HG03045 (cell line): Measurements from ENCODE around the gene PROM2.

Experiments
- ATAC-seq: cut with Tn5 transposase; IDR thresholded peaks from one replicate; pipeline ENCODE4 v1.9.1; 2021; ENCODE audit warnings: mild to moderate bottlenecking, moderate library complexity; ENCODE audit not compliant: unreplicated experiment

PROM2 gene

DNA sequence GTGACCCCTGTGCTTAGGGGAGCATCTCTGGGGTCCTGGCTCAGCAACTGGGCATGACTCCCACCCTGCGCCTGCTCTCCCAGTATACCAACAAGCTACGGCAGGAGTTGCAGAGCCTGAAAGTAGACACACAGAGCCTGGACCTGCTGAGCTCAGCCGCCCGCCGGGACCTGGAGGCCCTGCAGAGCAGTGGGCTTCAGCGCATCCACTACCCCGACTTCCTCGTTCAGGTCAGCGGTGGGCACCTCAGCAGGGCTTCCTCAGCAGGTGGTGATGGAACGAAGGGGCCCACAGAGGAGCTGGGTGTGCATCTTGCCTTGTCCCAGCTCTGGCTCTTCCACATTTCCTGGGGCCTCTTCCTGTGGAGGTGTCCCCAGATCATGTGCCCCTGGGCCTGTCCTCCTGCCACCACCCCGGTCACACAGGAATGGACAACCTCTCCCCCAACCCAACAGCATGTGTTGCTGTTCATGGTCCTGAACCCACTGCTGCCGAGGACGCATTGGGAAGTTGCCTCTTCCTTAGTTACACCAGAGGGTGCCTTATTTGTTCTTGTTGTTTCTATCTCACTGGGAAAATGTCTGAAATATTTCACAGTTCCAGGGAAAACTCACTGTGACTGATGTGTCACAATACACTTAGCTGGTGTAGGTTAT, 10.8 kb downstream of the PROM2 start:
- no peak for ATAC-seq

DNA sequence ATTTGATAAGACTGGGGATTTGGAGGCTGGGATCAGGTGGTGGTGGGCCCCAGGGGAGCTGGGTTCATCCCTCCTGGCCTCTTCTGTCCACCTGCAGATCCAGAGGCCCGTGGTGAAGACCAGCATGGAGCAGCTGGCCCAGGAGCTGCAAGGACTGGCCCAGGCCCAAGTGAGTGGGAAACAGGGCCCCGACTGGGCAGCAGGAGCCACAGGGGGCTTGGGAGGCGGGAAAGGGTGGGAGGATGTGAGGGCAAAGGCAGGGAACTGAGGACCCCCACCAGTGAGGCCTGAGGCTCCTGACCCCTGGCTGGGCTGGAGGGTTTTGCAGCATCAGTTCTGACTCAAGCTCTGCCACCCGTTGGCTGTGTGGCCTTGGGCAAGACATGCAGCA, 11.3 kb downstream of the PROM2 start:
- ATAC-seq = no peak

DNA sequence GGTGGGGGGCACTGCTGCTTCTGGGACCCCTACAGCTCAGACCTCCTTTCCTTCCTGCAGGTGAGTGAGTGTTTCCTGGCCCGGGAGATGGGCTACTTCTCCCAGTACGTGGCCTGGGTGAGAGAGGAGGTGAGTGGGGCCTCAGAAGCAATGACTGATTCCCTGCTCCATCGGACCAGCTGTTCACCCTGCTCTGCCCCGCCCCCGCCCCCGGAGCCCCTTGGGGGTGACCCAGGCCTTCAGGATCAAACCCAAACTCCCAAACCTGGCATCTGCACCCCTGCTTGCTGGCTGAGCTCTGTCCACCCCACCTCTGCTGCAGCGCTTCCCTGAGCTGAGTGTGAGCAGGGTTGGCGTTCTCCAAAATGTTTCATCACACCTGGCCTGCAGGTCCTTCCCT, 13.1 kb downstream of the PROM2 start:
- ATAC-seq = no peak

DNA sequence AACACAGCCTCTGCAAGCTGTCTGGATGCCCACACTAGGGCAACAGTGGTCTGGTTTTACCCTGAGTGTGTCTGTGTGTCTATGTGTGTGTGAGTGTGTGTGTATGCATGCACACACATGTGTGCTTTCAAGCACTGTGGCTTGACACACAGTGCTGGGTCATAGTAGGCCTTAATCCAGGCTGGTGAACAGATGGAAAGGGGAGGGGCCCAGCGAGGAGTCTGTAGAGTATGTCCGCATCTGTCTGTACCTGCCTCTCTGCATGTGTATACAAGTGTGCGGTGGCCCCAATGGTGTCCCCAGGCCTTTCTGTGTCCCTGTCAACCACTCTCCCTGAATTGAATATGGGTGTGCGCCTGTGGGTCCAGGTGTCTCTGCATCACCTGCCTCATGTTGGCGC, 13.6 kb downstream of the PROM2 start:
- no peak for ATAC-seq

DNA sequence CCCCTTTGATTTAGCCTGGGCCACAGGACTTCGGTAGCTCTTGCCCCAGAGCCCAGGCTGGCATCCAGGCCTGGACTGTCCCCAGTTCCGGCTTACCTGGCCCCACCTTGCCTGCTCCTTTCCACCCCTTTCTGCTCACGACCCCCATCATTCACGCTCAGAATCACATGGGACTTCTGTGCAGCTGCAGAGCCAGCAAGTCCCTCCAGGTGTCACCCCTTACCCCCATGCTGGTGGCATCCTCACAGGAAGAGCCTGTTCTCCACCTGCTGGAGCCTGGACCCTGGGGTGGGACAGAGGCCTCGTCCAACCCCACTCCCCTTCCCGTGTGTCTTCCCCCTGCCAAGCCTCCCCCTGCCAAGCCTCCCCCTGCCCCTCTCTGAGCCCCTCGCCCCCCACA, 15.0 kb downstream of the PROM2 start:
- ATAC-seq = no peak

DNA sequence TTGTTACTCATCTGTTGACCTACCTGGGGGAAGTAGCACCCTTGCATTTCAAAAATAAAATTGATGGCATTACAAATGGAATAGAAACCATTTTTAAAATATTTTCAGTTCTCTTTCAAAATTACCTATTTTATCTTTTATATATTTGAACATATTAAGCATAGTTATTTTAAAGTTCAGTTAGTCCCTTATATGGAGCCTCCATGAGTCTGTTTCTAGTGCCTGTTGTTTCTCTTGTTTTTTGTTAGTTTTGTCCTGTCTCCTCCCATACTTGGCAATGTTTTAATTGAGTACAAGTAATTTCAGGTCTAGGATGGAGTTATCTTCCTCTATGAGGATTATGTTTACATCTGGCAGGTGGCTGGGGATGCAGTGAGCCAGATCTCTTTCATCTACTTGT, 17.0 kb downstream of the PROM2 start:
- ATAC-seq = no peak

DNA sequence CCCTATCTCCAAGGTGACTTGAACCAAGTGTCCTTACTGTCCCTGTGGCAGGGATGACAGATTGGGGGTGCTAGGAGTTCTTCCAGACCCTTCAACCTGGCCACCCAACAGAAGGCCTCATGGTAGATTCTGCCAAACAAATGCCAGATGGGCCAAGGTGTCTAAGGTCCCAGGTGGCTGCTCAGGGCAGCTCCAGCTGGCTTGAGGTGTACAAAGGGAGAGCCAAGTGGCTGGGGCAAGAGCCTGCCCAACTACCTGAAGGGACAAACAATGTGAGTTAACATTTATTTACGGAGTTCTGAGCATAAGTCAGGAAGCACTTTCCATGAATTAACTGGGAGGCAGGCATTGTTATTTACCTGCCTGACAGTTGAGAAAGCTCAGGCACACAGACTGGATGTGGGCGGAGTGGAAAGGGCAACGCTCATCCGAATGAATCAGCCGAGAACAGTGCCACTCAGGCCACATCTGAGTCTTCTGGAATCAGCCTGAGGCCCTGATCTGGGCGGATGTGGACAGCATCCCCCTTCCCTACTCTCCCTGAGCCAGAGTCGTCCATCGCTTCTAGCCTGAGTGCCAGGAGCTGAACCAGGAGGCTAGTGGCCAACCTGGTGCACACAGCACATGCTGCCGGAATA, 18.5 kb downstream of the PROM2 start:
- ATAC-seq = no peak

DNA sequence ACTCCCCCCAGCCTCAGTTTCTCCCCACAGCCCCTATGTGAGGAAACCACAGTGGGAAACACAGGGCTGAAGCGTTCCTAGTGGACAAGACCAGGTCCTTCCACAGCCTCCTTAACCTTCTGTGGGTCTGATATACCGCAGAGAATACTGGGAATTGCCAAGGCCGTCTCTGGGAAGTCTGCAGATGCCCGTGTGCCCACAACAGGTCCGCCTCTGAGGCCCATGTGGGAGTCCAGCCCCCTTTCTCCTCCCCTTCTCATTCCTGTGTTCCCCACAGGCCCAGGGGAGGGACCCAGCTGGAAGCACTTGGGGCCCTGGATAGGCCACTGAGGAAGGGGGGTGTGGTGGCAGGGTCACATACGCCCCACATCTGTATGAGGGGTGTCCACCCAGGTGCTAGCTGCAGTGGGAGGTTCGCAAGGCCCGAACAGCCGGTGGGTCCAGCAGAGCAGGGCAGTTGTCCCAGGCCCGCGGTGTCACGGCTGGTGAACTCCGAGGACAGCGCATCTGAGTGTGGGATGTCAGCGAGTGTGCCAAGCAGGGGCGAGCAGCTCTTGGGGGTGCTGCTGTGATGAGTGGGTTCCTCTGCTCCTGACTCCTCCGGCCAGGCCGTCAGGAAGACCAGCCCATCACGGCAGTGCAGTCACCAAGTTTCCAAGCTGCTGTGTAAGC, 20.5 kb downstream of the PROM2 start:
- ATAC-seq = no peak

DNA sequence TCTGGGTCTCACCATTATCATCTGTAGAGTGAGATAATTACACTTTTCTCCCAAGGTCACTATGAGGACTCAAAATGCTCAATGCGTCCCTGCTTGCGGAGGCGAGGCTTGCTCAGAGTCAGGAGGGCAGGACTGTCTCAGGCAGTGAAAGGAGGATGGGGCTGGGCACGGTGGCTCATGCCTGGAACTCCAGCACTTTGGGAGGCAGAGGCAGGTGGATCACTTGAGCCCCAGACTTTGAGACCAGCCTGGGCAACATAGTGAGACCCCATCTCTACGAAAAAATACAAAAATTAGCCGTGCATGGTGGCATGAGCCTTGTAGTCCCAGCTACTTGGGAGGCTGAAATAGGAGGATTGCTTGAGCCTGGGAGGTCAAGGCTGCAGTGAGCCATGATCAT, 21.1 kb downstream of the PROM2 start:
- no peak for ATAC-seq

DNA sequence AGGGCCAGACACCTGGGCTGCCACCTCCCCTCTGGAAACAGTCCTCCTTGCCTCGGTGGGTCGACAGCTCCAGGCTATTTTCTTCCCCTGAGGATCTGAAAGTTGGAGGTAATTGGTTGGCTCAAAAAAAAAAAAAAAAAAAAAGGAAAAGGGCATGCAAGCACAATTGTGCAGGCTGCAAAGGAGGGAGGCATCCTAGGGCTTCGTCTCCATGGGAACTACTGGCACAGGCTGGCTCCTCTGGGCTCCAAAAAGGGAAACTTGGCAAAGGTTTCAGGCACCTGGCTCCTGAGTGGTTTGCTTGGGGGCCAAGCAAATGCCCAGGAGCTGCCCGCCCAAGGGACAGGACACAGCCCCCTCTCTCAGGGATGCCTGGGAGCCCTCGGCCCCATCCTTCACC, 21.8 kb downstream of the PROM2 start:
- no peak for ATAC-seq

DNA sequence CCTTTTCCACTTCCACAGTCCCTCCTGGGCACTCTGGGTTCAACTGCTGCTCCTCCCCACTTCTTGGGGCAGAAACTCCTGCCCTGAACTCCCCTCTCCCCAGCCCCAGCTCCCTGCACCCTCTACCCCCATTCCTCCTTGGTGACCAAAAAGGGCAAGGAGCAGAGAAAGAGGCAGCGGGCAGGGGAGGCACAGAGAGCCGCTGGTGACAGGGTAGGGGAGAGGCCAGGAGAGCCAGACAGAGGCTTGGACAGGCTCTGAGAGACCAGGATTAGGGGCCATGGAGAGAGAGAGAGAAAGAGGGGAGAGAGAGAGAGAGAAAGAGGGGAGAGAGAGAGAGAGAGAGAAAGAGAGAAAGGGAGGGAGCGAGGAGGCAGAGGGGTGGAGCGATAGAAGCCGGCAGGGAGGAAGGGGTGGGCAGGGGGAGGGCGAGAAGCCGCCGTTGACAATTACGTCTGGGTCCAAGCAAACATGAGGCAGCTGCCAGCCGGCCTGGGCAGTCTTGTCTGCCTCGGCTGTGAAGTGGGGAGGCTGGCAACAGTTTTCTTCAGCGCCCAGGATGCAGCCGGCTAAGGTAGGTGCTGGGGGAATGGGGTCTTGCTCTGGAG, 22.7 kb downstream of the PROM2 start, which contains the start of gene KCNIP3:
KCNIP3 (plus strand) TSS at position 468 of the 608 bp plus-strand sequence; CDS start at position 560, 92 bp downstream.
- no peak for ATAC-seq

DNA sequence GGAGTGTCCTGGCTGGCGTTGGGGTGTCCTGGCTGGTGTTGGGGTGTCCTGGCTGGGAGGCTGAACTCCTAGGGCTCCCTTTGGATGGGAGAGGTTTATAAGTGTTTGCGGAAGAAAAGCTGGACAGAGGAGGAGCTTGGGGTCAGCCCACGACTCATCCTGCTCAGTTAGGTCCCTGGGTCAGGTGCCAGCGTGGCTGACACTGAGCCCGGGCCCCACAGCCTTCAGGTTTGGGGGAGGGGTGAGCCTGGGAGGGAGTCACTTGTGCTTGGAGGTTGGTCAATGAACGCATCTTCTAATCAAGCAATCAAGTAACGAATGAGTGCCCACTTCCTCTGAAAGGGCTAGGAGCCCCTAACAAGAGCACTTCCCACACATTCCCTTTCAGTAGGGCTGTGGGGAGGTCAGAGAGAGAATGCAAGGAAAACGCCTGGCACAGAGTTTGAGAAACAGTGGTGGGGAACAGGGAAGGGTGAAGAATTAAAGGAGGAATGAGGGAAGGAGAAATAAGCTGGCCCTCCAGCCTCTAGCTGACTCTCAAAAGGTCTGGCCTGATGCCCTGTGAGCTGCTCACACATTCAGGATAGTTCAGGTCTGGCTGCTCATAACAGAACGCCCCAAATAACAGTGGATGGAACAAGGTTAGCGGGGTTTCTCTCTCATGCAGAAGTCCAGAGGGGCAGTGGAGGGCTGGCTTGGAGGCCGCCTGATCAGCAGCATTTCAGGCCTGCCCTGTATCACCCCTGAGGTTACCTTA, 23.6 kb downstream of the PROM2 start:
- ATAC-seq = no peak

DNA sequence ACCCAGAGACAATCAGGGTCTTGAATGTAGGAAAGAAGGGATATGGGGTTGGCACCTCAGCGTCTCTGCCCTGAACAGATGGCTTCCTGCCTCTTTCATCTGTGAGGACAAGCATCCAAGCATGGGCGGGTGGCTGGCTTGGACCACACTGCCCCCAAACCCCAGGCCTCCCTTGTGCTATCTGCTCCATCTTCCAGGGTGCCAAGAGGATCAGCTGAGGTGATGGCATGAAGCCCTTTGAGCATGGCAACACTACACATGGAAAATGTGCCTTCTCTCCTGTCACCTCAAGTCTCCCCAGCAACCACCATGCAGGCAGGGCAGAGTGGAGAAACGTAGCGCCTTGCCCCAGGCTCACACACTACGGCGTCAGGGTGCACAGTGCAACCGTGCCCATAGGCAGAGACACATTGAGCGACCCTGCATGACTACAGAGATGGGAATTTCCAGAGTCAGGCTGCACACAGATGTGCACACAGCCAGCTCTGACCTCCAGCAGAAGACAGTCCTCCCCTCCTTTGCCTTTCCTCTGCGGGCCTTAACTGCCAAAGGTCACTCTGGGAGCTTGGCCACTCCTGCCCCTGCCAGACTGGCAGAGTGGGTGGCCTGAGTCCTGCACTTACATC, 24.4 kb downstream of the PROM2 start:
- ATAC-seq = no peak

DNA sequence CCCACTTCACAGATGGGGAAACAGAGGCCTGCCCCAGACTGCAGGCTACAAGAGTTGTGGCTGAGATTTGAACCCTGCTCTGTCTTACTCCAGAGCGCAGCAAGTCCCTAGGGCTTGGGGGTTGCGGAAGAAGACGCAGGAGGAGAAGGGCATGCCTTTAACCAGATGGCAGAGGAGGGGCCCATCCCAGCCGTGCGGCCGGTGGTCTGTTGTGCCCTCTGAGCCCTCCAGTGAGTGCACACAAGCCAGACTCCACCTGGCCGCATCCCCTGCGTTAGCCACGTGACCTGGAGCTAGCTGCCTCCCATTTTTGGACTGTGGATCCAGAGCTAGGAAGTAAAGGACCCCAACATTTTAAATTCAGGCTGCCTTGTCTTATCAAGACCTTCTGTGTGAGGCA, 25.7 kb downstream of the PROM2 start:
- no peak for ATAC-seq

DNA sequence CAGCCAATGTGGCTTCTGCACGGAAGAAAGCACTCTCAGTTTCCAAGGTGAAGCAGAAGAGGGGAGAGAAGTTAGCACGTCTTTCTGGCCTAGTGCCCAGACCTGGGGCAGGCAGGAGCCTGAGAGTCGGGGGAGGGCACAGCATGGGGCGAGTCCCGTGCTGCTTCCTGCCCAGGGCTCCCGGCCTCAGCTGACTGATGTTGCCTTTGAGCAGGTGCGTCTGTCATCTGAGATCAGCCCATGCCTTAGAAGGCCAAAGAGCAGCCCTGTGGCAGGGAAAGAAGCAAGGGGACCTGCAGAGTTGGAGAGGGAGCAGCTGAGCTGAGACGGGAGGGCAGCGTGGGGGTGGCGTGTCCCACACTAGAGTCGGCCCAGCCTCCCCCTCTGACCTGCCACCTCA, 26.2 kb downstream of the PROM2 start:
- no peak for ATAC-seq

DNA sequence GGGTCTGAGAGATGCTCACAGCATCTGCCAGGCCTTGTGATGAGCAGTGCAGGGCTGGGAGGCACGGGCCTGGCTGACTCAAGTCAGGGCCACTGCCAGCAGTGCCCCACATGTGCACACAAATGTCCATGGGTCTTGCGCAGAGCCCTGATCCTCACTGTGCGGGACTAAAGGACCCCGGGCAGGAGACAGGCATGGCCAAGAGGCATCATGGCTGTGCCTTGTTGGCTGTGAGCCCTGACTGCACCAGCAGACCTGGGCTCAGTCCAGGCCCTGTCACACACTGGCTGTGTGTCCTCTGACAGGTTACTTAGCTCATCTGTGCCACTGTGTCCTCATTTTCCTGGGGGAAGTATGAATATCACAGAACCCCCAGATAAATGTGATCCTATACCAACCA, 26.9 kb downstream of the PROM2 start:
- no peak for ATAC-seq

DNA sequence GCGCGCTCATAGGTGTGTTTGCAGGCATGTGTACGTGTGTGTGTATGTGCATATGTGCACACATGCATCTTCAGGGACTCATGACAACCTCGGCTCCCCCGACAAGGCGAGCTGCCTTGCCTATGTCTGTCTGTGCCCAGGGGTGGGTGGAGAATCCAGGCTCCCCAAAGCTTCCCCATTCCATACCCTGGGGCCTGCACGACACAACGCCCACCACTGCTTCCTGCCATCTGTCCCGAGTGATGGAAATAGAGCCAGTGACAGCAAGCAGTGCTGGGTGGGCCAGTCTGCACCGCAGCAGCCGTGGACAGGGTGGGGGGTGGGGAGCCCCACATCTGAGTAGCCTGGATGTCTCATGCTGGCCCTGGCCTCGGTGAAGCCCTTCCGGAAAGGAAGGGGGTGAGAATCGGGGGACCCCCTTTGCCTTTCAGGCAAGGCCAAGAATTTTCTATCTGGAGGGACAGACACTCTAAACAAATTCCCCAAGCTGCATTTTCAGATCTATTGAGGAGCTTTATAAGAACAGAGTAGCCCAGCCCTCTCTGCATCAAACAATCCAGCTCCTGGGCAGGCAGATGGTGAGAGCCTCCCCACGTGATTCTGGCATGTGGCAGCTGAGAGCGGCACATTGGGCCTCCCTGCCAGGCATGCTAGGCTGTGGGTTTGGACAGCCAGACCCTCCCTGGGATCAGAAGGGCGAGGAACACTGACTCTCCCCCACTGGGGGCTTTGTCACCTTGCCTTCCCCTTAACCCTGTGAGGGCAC, 27.8 kb downstream of the PROM2 start:
- ATAC-seq = no peak

DNA sequence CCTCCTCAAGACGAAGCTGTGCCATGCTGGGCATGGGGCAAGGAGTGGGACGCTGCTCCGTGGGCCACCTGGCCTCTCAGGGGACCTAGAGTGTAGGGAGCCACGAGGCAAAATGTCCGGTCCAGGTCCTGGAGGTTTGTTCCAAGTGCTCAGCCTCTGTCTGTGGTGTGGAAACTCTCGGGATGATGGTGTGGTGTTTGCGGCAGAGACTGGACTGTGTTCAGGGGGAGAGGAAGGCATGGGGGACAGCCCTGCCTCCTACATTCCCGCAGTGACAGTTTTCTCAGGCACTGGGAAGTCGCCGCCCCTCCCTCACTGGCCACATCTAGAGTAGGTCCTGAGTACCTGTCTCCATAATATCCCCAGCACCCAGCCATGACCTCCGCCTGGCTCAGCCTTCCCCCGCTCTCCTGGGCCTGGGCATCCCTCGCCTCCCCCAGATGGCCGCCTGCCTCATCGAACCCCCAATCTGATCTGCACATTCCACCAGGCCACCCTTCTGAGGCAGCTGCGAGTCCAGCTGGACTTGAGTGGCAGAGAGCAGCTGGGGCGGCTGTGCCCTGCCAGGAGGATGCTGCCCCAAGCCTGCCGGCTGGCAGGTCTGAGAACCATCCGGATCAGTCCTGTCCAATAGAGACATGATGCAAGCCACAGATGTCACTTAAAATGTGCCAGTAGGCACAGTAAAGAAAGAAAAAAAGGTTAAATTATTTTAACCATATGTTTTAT, 29.1 kb downstream of the PROM2 start:
- ATAC-seq = no peak

DNA sequence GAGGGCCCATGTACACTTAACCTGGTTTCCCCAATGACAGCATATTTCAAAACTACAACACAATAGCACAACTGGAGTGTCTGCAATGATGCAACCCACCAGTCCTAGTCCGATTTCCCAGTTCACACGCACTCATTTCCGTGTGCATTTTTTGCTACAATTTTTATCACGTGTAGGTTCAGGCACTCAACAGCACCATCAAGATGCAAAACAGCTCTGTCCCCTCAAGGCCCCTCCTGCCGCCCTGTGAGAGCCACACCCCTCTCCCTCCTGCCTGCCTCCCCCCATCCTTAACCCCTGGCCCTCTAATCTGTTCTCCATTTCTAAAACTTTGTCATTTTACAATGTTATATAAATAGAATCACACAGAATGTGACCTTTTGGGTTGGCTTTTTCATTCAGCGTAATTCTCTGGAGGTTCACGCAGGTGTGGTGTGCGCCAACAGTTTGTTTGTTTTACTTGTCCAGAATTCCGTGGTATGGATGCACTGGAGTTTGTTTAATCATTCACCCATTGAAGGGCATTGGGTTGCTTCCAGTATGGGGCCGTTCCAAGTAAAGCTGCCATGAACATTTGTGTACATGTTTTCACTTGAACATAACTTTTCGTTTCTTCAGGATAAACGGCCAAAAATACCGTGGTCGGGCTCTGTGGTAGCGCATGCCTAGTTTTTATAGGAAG, 31.3 kb downstream of the PROM2 start:
- ATAC-seq = no peak
